ENCODE data around the gene ZBTB49.

- TF ChIP-seq CTCF (IDR thresholded peaks at IDR 0.05; ENCODE audit: low read length) (no peak), EZH2 (IDR thresholded peaks at IDR 0.05; ENCODE audit: borderline replicate concordance, low read length) (no peak)
Measured at GRCh38 chr4:4329496-4329895, 39.4 kb downstream of the ZBTB49 start.
